AG09319 (cell line): Measurements from ENCODE around the gene TPRG1L.

Experiments
- DNase-seq: peaks from one replicate; pipeline ENCODE4 v3.0.0-alpha.2; 2010; ENCODE audit warnings: low read depth; ENCODE audit errors: extremely low read depth
- CTCF ChIP-seq: IDR thresholded peaks from 2 replicates; pipeline ENCODE4 v1.5.1; 2011; ENCODE audit warnings: low read depth, mild to moderate bottlenecking, inconsistent platforms, low read length, moderate library complexity

The TPRG1L gene

GRCh38 chr1:3611170-3612019 is 13.4 kb upstream of the TPRG1L start, which contains the start of gene MEGF6:
Gene MEGF6 (minus strand): TSS chr1:3611508. CDS start chr1:3611268, 240 bp downstream.
- no peak for TF ChIP-seq CTCF
- DNase-seq = no peak

GRCh38 chr1:3612123-3612522 is 12.7 kb upstream of the TPRG1L start:
- no peak for TF ChIP-seq CTCF
- no peak for DNase-seq

- DNase-seq = no peak
Measured at GRCh38 chr1:3614755-3615742, 9.8 kb upstream of the TPRG1L start.

GRCh38 chr1:3616861-3617260 is 8.0 kb upstream of the TPRG1L start:
- DNase-seq = no peak
- TF ChIP-seq CTCF = no peak

More at GRCh38 chr1:3614755-3615742, 9.8 kb upstream of the TPRG1L start:
- TF ChIP-seq CTCF = peak; percentile 66

GRCh38 chr1:3617806-3618345 is 6.9 kb upstream of the TPRG1L start:
- DNase-seq = no peak
- TF ChIP-seq CTCF = no peak

GRCh38 chr1:3618531-3618880 is 6.3 kb upstream of the TPRG1L start:
- no peak for TF ChIP-seq CTCF
- DNase-seq = no peak
